RCC 7860 (cell line): ENCODE results near the gene ARHGAP45.

ENCODE experiments used
- DNase-seq: peaks from one replicate; pipeline ENCODE4 v3.0.0-alpha.2; 2015; ENCODE audit warnings: low spot score
- FAIRE-seq: peaks from 2 replicates; lab custom pipeline; 2012; peaks lifted over from hg19 to GRCh38; lab: Jason Lieb, UNC

The ARHGAP45 gene

GRCh38 chr19:1069009-1069779 is 2.2 kb downstream of the ARHGAP45 start:
- no peak for FAIRE-seq
- no peak for DNase-seq

GRCh38 chr19:1070576-1070930 is 3.6 kb downstream of the ARHGAP45 start:
- no peak for DNase-seq
- no peak for FAIRE-seq

GRCh38 chr19:1070931-1071791 is 4.2 kb downstream of the ARHGAP45 start:
- DNase-seq (no peak), FAIRE-seq (no peak)

GRCh38 chr19:1072371-1073015 is 5.5 kb downstream of the ARHGAP45 start:
- no peak for FAIRE-seq
- DNase-seq, result no peak

- no peak for DNase-seq
- no peak for FAIRE-seq
Observed at GRCh38 chr19:1073063-1073955, 6.3 kb downstream of the ARHGAP45 start.

GRCh38 chr19:1073956-1074517 is 7.1 kb downstream of the ARHGAP45 start:
- no peak for FAIRE-seq

GRCh38 chr19:1074544-1075283 is 7.7 kb downstream of the ARHGAP45 start:
- FAIRE-seq (no peak), DNase-seq (no peak)

More at GRCh38 chr19:1073956-1074517, 7.1 kb downstream of the ARHGAP45 start:
- DNase-seq, result no peak

GRCh38 chr19:1076046-1076386 is 9.0 kb downstream of the ARHGAP45 start:
- FAIRE-seq (no peak), DNase-seq (no peak)

- no peak for FAIRE-seq
- DNase-seq, result peak; percentile 52
Observed at GRCh38 chr19:1076951-1077350, 10.0 kb downstream of the ARHGAP45 start.

GRCh38 chr19:1079566-1080111 is 12.7 kb downstream of the ARHGAP45 start:
- FAIRE-seq, result no peak
- DNase-seq, result no peak

GRCh38 chr19:1080360-1081161 is 13.6 kb downstream of the ARHGAP45 start:
- FAIRE-seq, result no peak
- DNase-seq, result no peak

GRCh38 chr19:1081301-1082164 is 14.6 kb downstream of the ARHGAP45 start:
- no peak for DNase-seq
- FAIRE-seq, result no peak

GRCh38 chr19:1082165-1082927 is 15.4 kb downstream of the ARHGAP45 start:
- FAIRE-seq, result no peak
- DNase-seq, result no peak

- FAIRE-seq (no peak), DNase-seq (no peak)
Observed at GRCh38 chr19:1082928-1083816, 16.2 kb downstream of the ARHGAP45 start.

GRCh38 chr19:1084024-1084868 is 17.3 kb downstream of the ARHGAP45 start:
- peak; percentile 21 for DNase-seq
- no peak for FAIRE-seq
